Peyer's patch (tissue), 4 donors: ENCODE measurements around the gene TRAPPC11.

Source experiments
- CTCF ChIP-seq, 6 experiments: fragments of 450-650 bp in 4 of 6; fragments of 200-600 bp in 2 of 6; sonication (generic) in 1 of 6; IDR thresholded peaks; one replicate each; pipeline ENCODE4 v1.5.1; 2017 to 2019; ENCODE audit warnings: antibody characterized with exemption in 6 of 6, mild to moderate bottlenecking in 3 of 6, moderate library complexity in 1 of 6
- POLR2A ChIP-seq, 2 donors: fragments of 450-650 bp; IDR thresholded peaks; one replicate each; pipeline ENCODE4 v1.5.1; 2017; ENCODE audit warnings: antibody characterized with exemption in 2 of 2, mild to moderate bottlenecking in 2 of 2, moderate library complexity in 2 of 2

- TF ChIP-seq CTCF (IDR thresholded peaks at IDR 0.05) = no peak
- no peak for TF ChIP-seq POLR2A (IDR thresholded peaks at IDR 0.05)
These were observed 68.4 kb downstream of the TRAPPC11 start for GRCh38 chr4:183727482-183727881.
